Measurements from ENCODE around the gene PSORS1C1. TPM values are rescaled to one million over a fixed set of nuclear protein-coding genes. Genes with fewer than 3 reads are reported as not detected.

PSORS1C1 gene
- polyA plus RNA-seq, 1 donor (not counting 4 experiments of a cell fraction or from before 2014, with no cell fraction given), result 5.7 TPM

DNA sequence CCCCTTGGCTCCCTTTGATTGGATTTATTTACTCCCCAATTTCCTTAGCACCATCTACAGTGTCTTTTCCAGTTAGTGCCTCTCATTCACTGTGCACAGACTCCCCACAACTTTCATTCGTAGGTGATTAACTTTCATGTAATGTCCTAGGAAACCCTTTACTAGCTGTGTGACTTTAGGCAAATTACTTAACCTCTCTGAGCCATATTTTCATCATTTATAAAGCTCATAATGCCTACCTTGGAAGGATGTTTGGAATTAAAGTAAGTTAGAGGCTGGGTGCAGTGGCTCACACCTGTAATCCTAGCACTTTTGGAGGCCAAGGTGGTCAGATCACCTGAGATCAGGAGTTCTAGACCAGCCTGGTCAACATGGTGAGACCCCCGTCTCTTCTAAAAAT is 22.4 kb upstream of the PSORS1C1 start:
- H3K9ac ChIP-seq (ENCODE audit: control insufficient read depth, extremely low read depth, insufficient read depth, low read length), result no peak overlapping the region
- TF ChIP-seq EZH2 (IDR thresholded peaks at IDR 0.05; ENCODE audit: low read length), result no peak
- TF ChIP-seq, protein P1, sequence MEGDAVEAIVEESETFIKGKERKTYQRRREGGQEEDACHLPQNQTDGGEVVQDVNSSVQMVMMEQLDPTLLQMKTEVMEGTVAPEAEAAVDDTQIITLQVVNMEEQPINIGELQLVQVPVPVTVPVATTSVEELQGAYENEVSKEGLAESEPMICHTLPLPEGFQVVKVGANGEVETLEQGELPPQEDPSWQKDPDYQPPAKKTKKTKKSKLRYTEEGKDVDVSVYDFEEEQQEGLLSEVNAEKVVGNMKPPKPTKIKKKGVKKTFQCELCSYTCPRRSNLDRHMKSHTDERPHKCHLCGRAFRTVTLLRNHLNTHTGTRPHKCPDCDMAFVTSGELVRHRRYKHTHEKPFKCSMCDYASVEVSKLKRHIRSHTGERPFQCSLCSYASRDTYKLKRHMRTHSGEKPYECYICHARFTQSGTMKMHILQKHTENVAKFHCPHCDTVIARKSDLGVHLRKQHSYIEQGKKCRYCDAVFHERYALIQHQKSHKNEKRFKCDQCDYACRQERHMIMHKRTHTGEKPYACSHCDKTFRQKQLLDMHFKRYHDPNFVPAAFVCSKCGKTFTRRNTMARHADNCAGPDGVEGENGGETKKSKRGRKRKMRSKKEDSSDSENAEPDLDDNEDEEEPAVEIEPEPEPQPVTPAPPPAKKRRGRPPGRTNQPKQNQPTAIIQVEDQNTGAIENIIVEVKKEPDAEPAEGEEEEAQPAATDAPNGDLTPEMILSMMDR (optimal IDR thresholded peaks at IDR 0.05 in 1 of 3, IDR thresholded peaks at IDR 0.05 in 1 of 3, conservative IDR thresholded peaks at IDR 0.05 in 1 of 3; ENCODE audit: extremely low read depth in 1 of 3, insufficient read depth in 2 of 3, low read length in 3 of 3), result no peak
- no peak overlapping the region for H3K27ac ChIP-seq (ENCODE audit: control insufficient read depth, insufficient read depth, low read length)
- no peak overlapping the region for H3K4me2 ChIP-seq (ENCODE audit: control insufficient read depth, extremely low read depth, insufficient read depth, low read depth, low read length)
- H3K4me1 ChIP-seq (ENCODE audit: control insufficient read depth, extremely low read depth, insufficient read depth, low read length), result peaks cover 14% of the 10 kb centered on the region
- H3K9me1 ChIP-seq (ENCODE audit: control insufficient read depth, extremely low read depth, insufficient read depth, low read length), result no peaks in the 10 kb centered on the region
- H3K27me3 ChIP-seq (ENCODE audit: control insufficient read depth, extremely low read depth, insufficient read depth, low read length), result no peaks in the 10 kb centered on the region
- H3K79me2 ChIP-seq (ENCODE audit: control insufficient read depth, insufficient read depth, low read length), result no peaks in the 10 kb centered on the region
- no peaks in the 10 kb centered on the region for H3K9me3 ChIP-seq (ENCODE audit: control insufficient read depth, low read depth, low read length)
- H4K20me1 ChIP-seq (ENCODE audit: control insufficient read depth, extremely low read depth, insufficient read depth, low read length), result no peaks in the 10 kb centered on the region
- H2AFZ ChIP-seq (ENCODE audit: control insufficient read depth, low read length), result no peak overlapping the region
- FAIRE-seq (no peak), DNase-seq (ENCODE audit: low read depth, low spot score) (no peak)
- no peak overlapping the region for H3K4me3 ChIP-seq (ENCODE audit: control insufficient read depth in 2 of 3, extremely low read depth in 1 of 3, insufficient read depth in 2 of 3, low read depth in 1 of 3, low read length in 3 of 3)
- dilution Hi-C loops (cut with MboI; ENCODE audit: extremely low pct_ligation_motif_present, low sequenced_read_pairs), result no loop called here
- no peaks in the 10 kb centered on the region for H3K36me3 ChIP-seq (ENCODE audit: control insufficient read depth in 2 of 2, extremely low read depth in 1 of 2, insufficient read depth in 2 of 2, low read length in 2 of 2)

DNA sequence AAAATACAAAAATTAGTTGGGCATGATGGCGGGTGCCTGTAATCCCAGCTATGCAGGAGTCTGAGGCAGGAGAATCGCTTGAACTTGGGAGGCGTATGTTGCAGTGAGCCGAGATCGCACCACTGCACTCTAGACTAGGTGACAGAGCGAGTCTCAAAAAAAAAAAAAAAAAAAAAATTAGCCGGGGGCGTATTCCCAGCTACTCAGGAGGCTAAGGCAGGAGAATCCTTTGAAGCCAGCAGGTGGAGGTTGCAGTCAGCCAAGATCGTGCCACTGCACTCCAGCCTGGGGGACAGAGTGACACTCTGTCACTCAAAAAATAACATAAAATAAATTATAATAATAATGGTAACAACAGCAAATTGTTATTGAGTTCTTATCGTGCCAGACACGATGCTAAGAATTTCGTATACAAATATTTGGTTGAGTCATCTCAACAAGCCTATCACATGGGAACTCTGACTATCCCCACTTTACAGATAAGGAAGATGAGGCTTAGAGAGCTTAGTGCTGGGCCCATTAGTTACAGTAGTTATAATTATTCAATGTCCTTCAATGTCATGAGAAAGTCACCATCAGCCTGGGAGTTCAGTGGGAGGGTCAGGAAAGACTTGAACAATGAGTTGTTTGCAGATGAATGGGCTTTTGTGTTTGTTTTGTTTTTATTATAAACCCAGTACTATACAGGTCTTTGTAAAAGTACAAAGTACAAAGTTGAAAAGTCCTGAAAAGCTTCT is 21.7 kb upstream of the PSORS1C1 start:
- Histone ChIP-seq H2AFZ (ENCODE audit: control insufficient read depth, low read length) (no peak overlapping the region), H3K9me3 (ENCODE audit: control insufficient read depth, low read depth, low read length) (no peaks in the 10 kb centered on the region), H3K4me3 (ENCODE audit: control insufficient read depth in 2 of 3, extremely low read depth in 1 of 3, insufficient read depth in 2 of 3, low read depth in 1 of 3, low read length in 3 of 3) (no peak overlapping the region), H3K4me2 (ENCODE audit: control insufficient read depth, extremely low read depth, insufficient read depth, low read depth, low read length) (no peak overlapping the region), H3K27ac (ENCODE audit: control insufficient read depth, insufficient read depth, low read length) (no peak overlapping the region), H3K9me1 (ENCODE audit: control insufficient read depth, extremely low read depth, insufficient read depth, low read length) (no peaks in the 10 kb centered on the region), H3K36me3 (ENCODE audit: control insufficient read depth in 2 of 2, extremely low read depth in 1 of 2, insufficient read depth in 2 of 2, low read length in 2 of 2) (no peaks in the 10 kb centered on the region), H3K9ac (ENCODE audit: control insufficient read depth, extremely low read depth, insufficient read depth, low read length) (no peak overlapping the region), H3K79me2 (ENCODE audit: control insufficient read depth, insufficient read depth, low read length) (no peaks in the 10 kb centered on the region), H3K4me1 (ENCODE audit: control insufficient read depth, extremely low read depth, insufficient read depth, low read length) (peaks cover 10% of the 10 kb centered on the region), H3K27me3 (ENCODE audit: control insufficient read depth, extremely low read depth, insufficient read depth, low read length) (no peaks in the 10 kb centered on the region), H4K20me1 (ENCODE audit: control insufficient read depth, extremely low read depth, insufficient read depth, low read length) (no peaks in the 10 kb centered on the region)
- no peak for DNase-seq (ENCODE audit: low read depth, low spot score)
- FAIRE-seq, result no peak
- TF ChIP-seq, protein P1 (optimal IDR thresholded peaks at IDR 0.05 in 1 of 3, IDR thresholded peaks at IDR 0.05 in 1 of 3, conservative IDR thresholded peaks at IDR 0.05 in 1 of 3; ENCODE audit: extremely low read depth in 1 of 3, insufficient read depth in 2 of 3, low read length in 3 of 3), result no peak
- TF ChIP-seq EZH2 (IDR thresholded peaks at IDR 0.05; ENCODE audit: low read length), result no peak
- dilution Hi-C loops (cut with MboI; ENCODE audit: extremely low pct_ligation_motif_present, low sequenced_read_pairs), result no loop called here

Data from keratinocyte (primary cell).